ENCODE measurements around the gene ARHGAP18. TPM values are rescaled to one million over a fixed set of nuclear protein-coding genes. Genes with fewer than 3 reads are reported as not detected.

ARHGAP18 gene
- total and polyA plus RNA-seq, 10 donors, result 4.6 to 18.7 (median 15.4) TPM

GRCh38 chr6:129679758-129680157, 30.2 kb downstream of the ARHGAP18 start:
- Histone ChIP-seq H3K4me1 (peaks cover 7 to 55% (median 19%) of the 10 kb centered on the region in 6 donors), H3K36me3 (no peaks in the 10 kb centered on the region), H3K27me3 (replicated peaks in 1 of 7) (no peaks in the 10 kb centered on the region), H3K9me3 (no peaks in the 10 kb centered on the region), H3K4me3 (no peak overlapping the region), H3K27ac (peak overlapping the region in 1 of 8 donors; percentile 2)
- intact Hi-C loops (cut with DNase I; ENCODE audit: low total_unique reads), result no loop called here
- DNase-seq, result no peak
- WGBS, 5 donors, result 81 to 95% (median 90%) methylated on average over 3 of the region's 3 CpGs
- no peak for TF ChIP-seq POLR2A (IDR thresholded peaks at IDR 0.05)
- TF ChIP-seq, protein P1, sequence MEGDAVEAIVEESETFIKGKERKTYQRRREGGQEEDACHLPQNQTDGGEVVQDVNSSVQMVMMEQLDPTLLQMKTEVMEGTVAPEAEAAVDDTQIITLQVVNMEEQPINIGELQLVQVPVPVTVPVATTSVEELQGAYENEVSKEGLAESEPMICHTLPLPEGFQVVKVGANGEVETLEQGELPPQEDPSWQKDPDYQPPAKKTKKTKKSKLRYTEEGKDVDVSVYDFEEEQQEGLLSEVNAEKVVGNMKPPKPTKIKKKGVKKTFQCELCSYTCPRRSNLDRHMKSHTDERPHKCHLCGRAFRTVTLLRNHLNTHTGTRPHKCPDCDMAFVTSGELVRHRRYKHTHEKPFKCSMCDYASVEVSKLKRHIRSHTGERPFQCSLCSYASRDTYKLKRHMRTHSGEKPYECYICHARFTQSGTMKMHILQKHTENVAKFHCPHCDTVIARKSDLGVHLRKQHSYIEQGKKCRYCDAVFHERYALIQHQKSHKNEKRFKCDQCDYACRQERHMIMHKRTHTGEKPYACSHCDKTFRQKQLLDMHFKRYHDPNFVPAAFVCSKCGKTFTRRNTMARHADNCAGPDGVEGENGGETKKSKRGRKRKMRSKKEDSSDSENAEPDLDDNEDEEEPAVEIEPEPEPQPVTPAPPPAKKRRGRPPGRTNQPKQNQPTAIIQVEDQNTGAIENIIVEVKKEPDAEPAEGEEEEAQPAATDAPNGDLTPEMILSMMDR (IDR thresholded peaks at IDR 0.05 in 8 of 11, conservative IDR thresholded peaks at IDR 0.05 in 3 of 11), result no peak
- no peak for TF ChIP-seq POLR2AphosphoS5 (IDR thresholded peaks at IDR 0.05)

- WGBS, 5 donors, result 76 to 92% (median 80%) methylated on average over 3 of the region's 3 CpGs
- no peak for TF ChIP-seq POLR2A (IDR thresholded peaks at IDR 0.05)
- no peak for TF ChIP-seq POLR2AphosphoS5 (IDR thresholded peaks at IDR 0.05)
- TF ChIP-seq, protein P1 (IDR thresholded peaks at IDR 0.05 in 8 of 11, conservative IDR thresholded peaks at IDR 0.05 in 3 of 11), result no peak
- H3K27ac ChIP-seq, result peak overlapping the region in 1 of 8 donors; percentile 2
- no peaks in the 10 kb centered on the region for H3K9me3 ChIP-seq
- no peak for DNase-seq
- peaks cover 2 to 53% (median 14%) of the 10 kb centered on the region in 6 donors for H3K4me1 ChIP-seq
- no peaks in the 10 kb centered on the region for H3K36me3 ChIP-seq
- H3K27me3 ChIP-seq (replicated peaks in 1 of 7), result no peaks in the 10 kb centered on the region
- intact Hi-C loops (cut with DNase I; ENCODE audit: low total_unique reads), result no loop called here
- no peak overlapping the region for H3K4me3 ChIP-seq
These were observed 30.7 kb downstream of the ARHGAP18 start for GRCh38 chr6:129679275-129679674.

DNA sequence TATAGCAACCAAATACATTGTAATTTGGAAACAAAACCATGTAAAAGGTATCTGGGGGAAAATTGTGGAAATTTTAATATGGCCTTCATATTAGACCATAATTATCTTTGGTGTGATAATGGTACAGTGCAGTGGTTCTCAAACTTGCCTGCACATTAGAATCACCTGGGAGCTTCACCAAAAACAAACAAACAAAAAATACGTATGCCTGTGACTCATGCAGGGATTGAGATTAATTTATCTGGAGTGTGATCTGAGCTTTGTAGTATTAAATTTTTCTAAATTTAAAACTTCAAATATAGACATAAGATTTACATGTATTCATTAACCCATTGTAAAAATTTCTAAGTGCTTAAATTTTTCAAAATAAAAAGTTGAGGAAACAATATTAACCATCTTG, 31.5 kb downstream of the ARHGAP18 start:
- Histone ChIP-seq H3K36me3 (no peaks in the 10 kb centered on the region), H3K27ac (no peak overlapping the region), H3K9me3 (no peaks in the 10 kb centered on the region), H3K27me3 (replicated peaks in 1 of 7) (no peaks in the 10 kb centered on the region), H3K4me1 (peaks cover under 1 to 53% (median 11%) of the 10 kb centered on the region in 6 donors), H3K4me3 (no peak overlapping the region)
- 85 to 95% (median 93%) methylated on average over 1 of the region's 1 CpG for WGBS, 5 donors
- intact Hi-C loops (cut with DNase I; ENCODE audit: low total_unique reads), result no loop called here
- TF ChIP-seq, protein P1 (IDR thresholded peaks at IDR 0.05 in 8 of 11, conservative IDR thresholded peaks at IDR 0.05 in 3 of 11), result no peak
- TF ChIP-seq POLR2AphosphoS5 (IDR thresholded peaks at IDR 0.05), result no peak
- no peak for DNase-seq

DNA sequence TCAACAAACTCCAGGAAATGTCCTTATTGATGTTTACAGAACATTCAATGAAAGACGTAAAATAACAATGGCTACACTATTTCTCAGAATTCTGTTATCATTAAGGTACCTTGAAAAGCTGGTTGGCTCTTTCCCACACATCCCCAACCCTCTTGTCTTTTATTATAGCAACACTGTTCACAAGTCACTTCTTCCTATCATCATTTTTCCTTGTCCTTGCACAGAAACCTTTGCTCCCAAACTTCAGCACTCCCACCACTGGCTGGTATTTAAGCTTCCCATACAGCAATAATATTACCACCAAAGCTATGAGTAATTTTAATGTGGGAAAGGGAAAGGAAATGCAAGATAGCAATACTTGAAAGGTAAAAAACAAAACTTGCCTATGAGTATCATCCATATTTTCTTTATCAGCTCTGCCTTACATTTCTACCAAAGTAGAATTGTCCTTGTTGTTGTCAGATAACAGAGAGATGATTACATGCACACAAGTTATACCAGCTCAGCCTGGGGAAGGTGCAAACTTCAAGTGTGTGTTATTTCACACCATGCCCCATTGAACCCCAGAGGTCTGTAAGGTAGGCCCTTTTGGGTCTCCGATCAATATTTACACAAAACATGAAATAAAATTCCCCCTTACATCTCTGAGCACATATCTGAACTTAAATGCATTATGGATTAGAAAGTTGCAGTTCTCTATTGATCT, 32.2 kb downstream of the ARHGAP18 start:
- WGBS, 5 donors, result 88 to 94% (median 91%) methylated on average over 2 of the region's 2 CpGs
- H3K27me3 ChIP-seq (replicated peaks in 1 of 7), result no peaks in the 10 kb centered on the region
- TF ChIP-seq POLR2AphosphoS5 (IDR thresholded peaks at IDR 0.05) (no peak), POLR2A (IDR thresholded peaks at IDR 0.05) (no peak)
- TF ChIP-seq, protein P1 (IDR thresholded peaks at IDR 0.05 in 8 of 11, conservative IDR thresholded peaks at IDR 0.05 in 3 of 11), result no peak
- no peak for DNase-seq
- H3K4me1 ChIP-seq, result peaks cover 7 to 53% (median 12%) of the 10 kb centered on the region in 6 donors
- H3K27ac ChIP-seq, result no peak overlapping the region
- H3K36me3 ChIP-seq, result no peaks in the 10 kb centered on the region
- no peaks in the 10 kb centered on the region for H3K9me3 ChIP-seq
- intact Hi-C loops (cut with DNase I; ENCODE audit: low total_unique reads), result no loop called here
- H3K4me3 ChIP-seq, result no peak overlapping the region

Data from spleen (tissue), 11 donors.